Astrocyte of the spinal cord (primary cell): Measurements from ENCODE around the gene ANKRD22.
"Not testable (repeated sequence)": the region's sequence is repeated elsewhere in the genome, so short reads cannot be mapped to it uniquely, and the experiment has no call there.

ENCODE experiments used
- DNase-seq: peaks from one replicate; pipeline ENCODE4 v3.0.0; 2011; ENCODE audit warnings: low read depth, low spot score
- H3K4me3 ChIP-seq: 2 replicates; pipeline ENCODE4 v1.5.1; 2011; ENCODE audit warnings: low read depth, mild to moderate bottlenecking, low read length, moderate library complexity
- CTCF ChIP-seq: IDR thresholded peaks from 2 replicates; pipeline ENCODE4 v1.5.1; 2012; ENCODE audit warnings: low read depth, mild to moderate bottlenecking, low read length, inconsistent platforms
- in situ Hi-C: cut with HindIII; loops from 2 replicates; pipeline ENCODE4 v1.10.0; 2017; ENCODE audit warnings: low sequenced_read_pairs

ANKRD22 gene

GRCh38 chr10:88840104-88840503, 11.5 kb downstream of the ANKRD22 start:
- H3K4me3 ChIP-seq = no peak overlapping the region
- no peak for DNase-seq
- TF ChIP-seq CTCF = no peak
- in situ Hi-C loops = no loop called here

- no peak for DNase-seq
- no peak for TF ChIP-seq CTCF
- in situ Hi-C loops = no loop called here
- H3K4me3 ChIP-seq = no peak overlapping the region
Measured at GRCh38 chr10:88838766-88839350, 12.8 kb downstream of the ANKRD22 start.

- in situ Hi-C loops, H3K4me3 ChIP-seq, DNase-seq: not testable (repeated sequence)
Measured at GRCh38 chr10:88837632-88838031, 14.0 kb downstream of the ANKRD22 start.

- in situ Hi-C loops = no loop called here
- no peak for DNase-seq
- TF ChIP-seq CTCF = no peak
- H3K4me3 ChIP-seq = no peak overlapping the region
Measured at GRCh38 chr10:88835910-88836221, 15.8 kb downstream of the ANKRD22 start.

- TF ChIP-seq CTCF = peak; percentile 76
- DNase-seq = peak; percentile 85
- H3K4me3 ChIP-seq = no peak overlapping the region
- in situ Hi-C loops = no loop called here
Measured at GRCh38 chr10:88835096-88835909, 16.3 kb downstream of the ANKRD22 start.

- no peak overlapping the region for H3K4me3 ChIP-seq
- no peak for TF ChIP-seq CTCF
Measured at GRCh38 chr10:88833723-88834122, 17.9 kb downstream of the ANKRD22 start.

GRCh38 chr10:88833156-88833555, 18.5 kb downstream of the ANKRD22 start:
- H3K4me3 ChIP-seq = no peak overlapping the region
- TF ChIP-seq CTCF = no peak
- in situ Hi-C loops = no loop called here
- DNase-seq = no peak

More at GRCh38 chr10:88833723-88834122, 17.9 kb downstream of the ANKRD22 start:
- in situ Hi-C loops = no loop called here
- no peak for DNase-seq
